K562 (cell line): ENCODE measurements around the gene NCOA3. TPM values are rescaled to one million over a fixed set of nuclear protein-coding genes. Genes with fewer than 3 reads are reported as not detected.
A peak's percentile ranks its signal among the peaks of the same experiment; 100 is the strongest.

Experiments
- ATAC-seq: fragments of 200-7000 bp; cut with Tn5 transposase; 3 replicates; pipeline ENCODE4 v1.9.1; 2020; ENCODE audit warnings: moderate library complexity
- BruUV-seq: library from RNA; stranded (reverse); fragments of 400-500 nt; replicated peaks from 2 replicates; lab custom pipeline; 2021; lab: Mats Ljungman, UMichigan
- CTCF ChIA-PET: fragments of 300-600 bp; formaldehyde crosslinking; extraction: SDS; loops from one replicate; lab custom pipeline; 2021; ENCODE audit warnings: low intra/inter-chr PET ratio; lab: Yijun Ruan, JAX
- POLR2A ChIA-PET: fragments of 300-600, 350-650 bp; sonication (Branson Sonifier 250); formaldehyde crosslinking; extraction: SDS; loops from one replicate; lab custom pipeline; 2021; ENCODE audit warnings: antibody characterized with exemption, inconsistent platforms; lab: Yijun Ruan, JAX
- DNase-seq, 4 experiments: peaks; one replicate each; pipeline versions ENCODE4 v3.0.0 to v3.0.0-alpha.2; 2011 to 2018; ENCODE audit warnings: low spot score in 3 of 4, mixed read lengths in 3 of 4; ENCODE audit errors: extremely low read depth in 1 of 4
- FAIRE-seq: peaks from 2 replicates; lab custom pipeline; 2011; peaks lifted over from hg19 to GRCh38; lab: Jason Lieb, UNC
- H2AFZ ChIP-seq: 2 replicates; pipeline ENCODE4 v1.6.0; 2011; ENCODE audit warnings: low read depth, low read length, control low read depth, inconsistent platforms
- H3K27ac ChIP-seq: fragments of 200-600 bp; 3 replicates; pipeline ENCODE4 v1.8.0; 2011; ENCODE audit warnings: low read depth, mild to moderate bottlenecking, control low read depth, inconsistent platforms, low read length, moderate library complexity, mixed read lengths; ENCODE audit errors: extremely low read depth
- H3K27me3 ChIP-seq, 2 experiments: fragments of 300-600 bp in 1 of 2; 2 replicates in 1 of 2; 3 replicates in 1 of 2; pipeline versions ENCODE4 v1.6.0 to v1.8.0; 2011; ENCODE audit warnings: inconsistent platforms in 2 of 2, low read length in 2 of 2, mild to moderate bottlenecking in 1 of 2, mixed read lengths in 1 of 2, moderate library complexity in 1 of 2; ENCODE audit not compliant: control insufficient read depth in 2 of 2, insufficient read depth in 2 of 2
- H3K36me3 ChIP-seq: fragments of 300-600 bp; 3 replicates; pipeline ENCODE4 v1.8.0; 2011; ENCODE audit warnings: mild to moderate bottlenecking, low read length, inconsistent platforms; ENCODE audit not compliant: control insufficient read depth, insufficient read depth
- H3K4me1 ChIP-seq, 2 experiments: fragments of 200-600 bp in 1 of 2; replicated peaks in 1 of 2; 2 replicates in 1 of 2; 3 replicates in 1 of 2; pipeline versions ENCODE4 v1.5.1 to v1.8.0; 2011; ENCODE audit warnings: inconsistent platforms in 2 of 2, low read length in 2 of 2, mild to moderate bottlenecking in 1 of 2, mixed read lengths in 1 of 2, moderate library complexity in 1 of 2; ENCODE audit not compliant: control insufficient read depth in 2 of 2, insufficient read depth in 2 of 2
- H3K4me2 ChIP-seq: 2 replicates; pipeline ENCODE4 v1.6.1; 2011; ENCODE audit warnings: low read length, control low read depth, inconsistent platforms, mixed read lengths; ENCODE audit not compliant: insufficient read depth
- H3K4me3 ChIP-seq: fragments of 200-600 bp; sonication (generic), shearing (Covaris generic); 2 replicates; pipeline ENCODE4 v1.5.1; 2016; ENCODE audit warnings: control low read depth, inconsistent platforms
- H3K79me2 ChIP-seq: fragments of 200-600 bp; 3 replicates; pipeline ENCODE4 v1.8.0; 2011; ENCODE audit warnings: low read length, inconsistent platforms; ENCODE audit not compliant: control insufficient read depth, insufficient read depth
- H3K9ac ChIP-seq, 2 experiments: 2 replicates each; pipeline versions ENCODE4 v1.6.0 to v1.6.1; 2011; ENCODE audit warnings: low read depth in 2 of 2, low read length in 2 of 2, control low read depth in 1 of 2, inconsistent platforms in 1 of 2, mild to moderate bottlenecking in 1 of 2, mixed read lengths in 1 of 2; ENCODE audit not compliant: insufficient read depth in 1 of 2
- H3K9me1 ChIP-seq: one replicate; pipeline ENCODE4 v1.6.0; 2011; ENCODE audit warnings: inconsistent platforms, mild to moderate bottlenecking, low read length, moderate library complexity; ENCODE audit not compliant: control insufficient read depth, insufficient read depth
- H3K9me3 ChIP-seq: replicated peaks from 2 replicates; pipeline ENCODE4 v1.5.1; 2011; ENCODE audit warnings: low read depth, low read length, inconsistent platforms; ENCODE audit not compliant: control insufficient read depth, insufficient read depth
- H4K20me1 ChIP-seq: replicated peaks from 2 replicates; pipeline ENCODE4 v1.6.1; 2011; ENCODE audit warnings: low read length, inconsistent platforms, mixed read lengths; ENCODE audit not compliant: control insufficient read depth, insufficient read depth
- RBM25 ChIP-seq: fragments of 200-400 bp; formaldehyde crosslinking; IDR thresholded peaks from 2 replicates; pipeline ENCODE4 v1.6.1; 2018; ENCODE audit warnings: low read length, low read depth, moderate library complexity; ENCODE audit not compliant: severe bottlenecking
- USF2 ChIP-seq: sonication (generic); formaldehyde crosslinking; IDR thresholded peaks from 2 replicates; pipeline ENCODE4 v1.5.0; 2020; ENCODE audit warnings: missing genetic modification reagents
- ZBTB11 ChIP-seq, 3 experiments: fragments of 200-800 bp in 1 of 3; fragments of 250-450 bp in 1 of 3; fragments of 450-650 bp in 1 of 3; sonication (Bioruptor Pico) in 1 of 3; sonication (Bioruptor generic) in 1 of 3; formaldehyde crosslinking in 1 of 3; IDR thresholded peaks; 2 replicates each; pipeline versions ENCODE4 v1.6.1 to v1.8.0; 2016 to 2022; ENCODE audit warnings: mild to moderate bottlenecking in 2 of 3, missing genetic modification characterization in 2 of 3, missing compliant biosample characterization in 1 of 3, moderate library complexity in 1 of 3
- WGBS: fragments of 100-300 bp; shearing (Covaris generic); methylation state at CpG from one replicate; pipeline ENCODE4 v1.1.6; 2016; ENCODE audit warnings: low coverage, mixed read lengths; ENCODE audit not compliant: insufficient coverage; ENCODE audit errors: missing lambda C conversion rate; 5-methylcytosine and 5-hydroxymethylcytosine counted together
- in situ Hi-C: fragments of 300-500 bp; cut with MboI; formaldehyde crosslinking; loops from 4 replicates; pipeline ENCODE4 v1.15.0; 2018; ENCODE audit warnings: inconsistent platforms, mixed read lengths
- intact Hi-C: fragments of 100-400 bp; cut with micrococcal nuclease; formaldehyde crosslinking; loops from 2 replicates; pipeline ENCODE4 v1.14.2; 2022
- polyA plus RNA-seq, 8 experiments: library from polyadenylated mRNA; depleted of rRNA in 4 of 8; stranded (reverse) in 5 of 8; unstranded in 3 of 8; fragments of >200 nt; fragmentation: Nextera tagmentation in 2 of 8; fragmentation: Illumina TruSeq in 1 of 8; extraction: Ambion mirVana in 2 of 8; extraction: Trizol in 1 of 8; gene quantifications; 2 replicates each; pipeline versions ENCODE4 v1.2.1 to v1.2.3, GENCODE V29; 2011 to 2014; ENCODE audit warnings: inconsistent platforms in 1 of 8, missing spikeins in 1 of 8
- total RNA-seq, 7 experiments: library from RNA; depleted of rRNA in 6 of 7; stranded (reverse); fragments of >200 nt in 6 of 7; fragmentation: Illumina TruSeq in 2 of 7; extraction: Trizol in 2 of 7; gene quantifications; 2 replicates each; pipeline versions ENCODE4 v1.2.1 to v1.2.3, GENCODE V29; 2011 to 2021; ENCODE audit warnings: low replicate concordance in 1 of 7

NCOA3 gene
- total and polyA plus RNA-seq, 9 of the 15 experiments (the other 6 are each of a cell fraction or from before 2014, with no cell fraction given): 3.2 to 24.3 (median 14.4) TPM

- Histone ChIP-seq H3K36me3 (peaks cover 4% of the 10 kb centered on the region; the same call in 1 of the 3 replicates), H3K4me1 (peaks cover 3 to 8% of the 10 kb centered on the region in 2 experiments; a peak in 1 of 5 replicates), H3K9me3 (no peaks in the 10 kb centered on the region)
- in situ Hi-C loops: loop anchor here (10.0 kb wide), 1 partner anchor 116 kb away; no protein-coding TSS in a partner anchor
- TF ChIP-seq USF2 (CRISPR knock-in tag): no peak
- TF ChIP-seq RBM25: peak; percentile 6
- TF ChIP-seq ZBTB11 (CRISPR knock-in tag; IDR thresholded peaks at IDR 0.05): peak in 1 of 3 experiments; percentile 84; a peak in 2 of 6 replicates
- TF ChIP-seq, all 486 proteins: peak for 2
- DNase-seq (no peak), ATAC-seq (no peak), FAIRE-seq (no peak)
- Histone ChIP-seq H4K20me1 (no peaks in the 10 kb centered on the region), H3K9ac (no peak overlapping the region), H2AFZ (no peak overlapping the region), H3K27me3 (no peaks in the 10 kb centered on the region), H3K79me2 (peaks cover 93% of the 10 kb centered on the region), H3K4me3 (no peak overlapping the region), H3K27ac (no peak overlapping the region), H3K4me2 (no peak overlapping the region), H3K9me1 (no peaks in the 10 kb centered on the region)
- BruUV-seq: no TSS peak
- CTCF ChIA-PET: no interaction called here
- POLR2A ChIA-PET: interaction anchor here (0.8 to 1.6 kb wide), 2 partner anchors 10 to 24 kb away, joined by 3 to 4 read pairs; no protein-coding TSS in a partner anchor
- WGBS: 87% methylated on average over 6 of the region's 6 CpGs
- intact Hi-C loops: no loop called here
Observed at GRCh38 chr20:47509104-47509661, 7.5 kb downstream of the NCOA3 start.
